Liver (tissue), 2 donors: ENCODE results near the gene RGS7.

Experiments
- ATF3 ChIP-seq: IDR thresholded peaks from 2 replicates; pipeline ENCODE4 v1.6.1; 2016; ENCODE audit warnings: antibody characterized with exemption
- JUND ChIP-seq, 2 donors: IDR thresholded peaks; 2 replicates each; pipeline ENCODE4 v1.6.1; 2016; ENCODE audit warnings: antibody characterized with exemption in 2 of 2
- RAD21 ChIP-seq, 2 donors: IDR thresholded peaks; 2 replicates each; pipeline ENCODE4 v1.6.1; 2016; ENCODE audit warnings: antibody characterized with exemption in 2 of 2, mild to moderate bottlenecking in 2 of 2
- TAF1 ChIP-seq: conservative IDR thresholded peaks from 2 replicates; pipeline ENCODE4 v1.6.1; 2016; ENCODE audit warnings: antibody characterized with exemption, mild to moderate bottlenecking
- donor health status: healthy.

- no peak for TF ChIP-seq JUND (IDR thresholded peaks at IDR 0.05)
- TF ChIP-seq RAD21 (IDR thresholded peaks at IDR 0.05) = no peak
- no peak for TF ChIP-seq TAF1
- TF ChIP-seq ATF3 = no peak
Observed at GRCh38 chr1:241136389-241136788, 220.6 kb downstream of the RGS7 start.
